Mesenchymal stem cell (in vitro differentiated cells and primary cell): ENCODE measurements around the gene PROK2.

ENCODE experiments used
- DNase-seq: peaks from one replicate; pipeline ENCODE4 v3.0.0-alpha.2; 2013
- H2AFZ ChIP-seq: one replicate; pipeline ENCODE4 v1.6.1; 2013; ENCODE audit warnings: low read depth, mild to moderate bottlenecking, control low read depth, inconsistent platforms, low read length, moderate library complexity
- H2AK5ac ChIP-seq: 2 replicates; pipeline ENCODE4 v1.6.1; 2013; ENCODE audit warnings: low read length, moderate library complexity, mild to moderate bottlenecking, inconsistent platforms; ENCODE audit not compliant: severe bottlenecking
- H2BK120ac ChIP-seq: one replicate; pipeline ENCODE4 v1.6.1; 2013; ENCODE audit warnings: low read depth, mild to moderate bottlenecking, inconsistent platforms, low read length, moderate library complexity
- H2BK12ac ChIP-seq, 2 experiments: one replicate each; pipeline ENCODE4 v1.6.1; 2013; ENCODE audit warnings: inconsistent platforms in 2 of 2, low read length in 2 of 2, mild to moderate bottlenecking in 2 of 2, moderate library complexity in 2 of 2, control low read depth in 1 of 2
- H2BK15ac ChIP-seq: one replicate; pipeline ENCODE4 v1.6.1; 2013; ENCODE audit warnings: mild to moderate bottlenecking, low read depth, inconsistent platforms; ENCODE audit not compliant: poor library complexity, severe bottlenecking
- H2BK5ac ChIP-seq: 2 replicates; pipeline ENCODE4 v1.6.1; 2013; ENCODE audit warnings: low read depth, mild to moderate bottlenecking, low read length, control low read depth, inconsistent platforms; ENCODE audit not compliant: poor library complexity, severe bottlenecking
- H3K14ac ChIP-seq, 2 experiments: one replicate each; pipeline ENCODE4 v1.6.1; 2013; ENCODE audit warnings: inconsistent platforms in 2 of 2, low read length in 2 of 2, control low read depth in 1 of 2, mild to moderate bottlenecking in 1 of 2, moderate library complexity in 1 of 2
- H3K18ac ChIP-seq, 2 experiments: one replicate each; pipeline ENCODE4 v1.6.1; 2013; ENCODE audit warnings: inconsistent platforms in 2 of 2, low read length in 2 of 2, control low read depth in 1 of 2, low read depth in 1 of 2, mild to moderate bottlenecking in 1 of 2
- H3K23ac ChIP-seq, 2 experiments: one replicate each; pipeline ENCODE4 v1.6.1; 2013; ENCODE audit warnings: inconsistent platforms in 2 of 2, low read length in 2 of 2, mild to moderate bottlenecking in 2 of 2, moderate library complexity in 2 of 2, control low read depth in 1 of 2
- H3K27ac ChIP-seq: 2 replicates; pipeline ENCODE4 v1.5.1; 2013; ENCODE audit warnings: mild to moderate bottlenecking, moderate library complexity, low read length, control low read depth, inconsistent platforms; ENCODE audit not compliant: poor library complexity, severe bottlenecking
- H3K27me3 ChIP-seq, 2 experiments: 2 replicates each; pipeline versions ENCODE4 v1.6.1 to v1.7.0; 2013; ENCODE audit warnings: low read length in 2 of 2, mild to moderate bottlenecking in 2 of 2, moderate library complexity in 2 of 2, control low read depth in 1 of 2, inconsistent platforms in 1 of 2; ENCODE audit not compliant: control insufficient read depth in 1 of 2, insufficient read depth in 1 of 2
- H3K36me3 ChIP-seq, 2 experiments: 2 replicates each; pipeline versions ENCODE4 v1.6.1 to v1.7.0; 2013; ENCODE audit warnings: low read length in 2 of 2, control low read depth in 1 of 2, inconsistent platforms in 1 of 2, low read depth in 1 of 2, mild to moderate bottlenecking in 1 of 2; ENCODE audit not compliant: insufficient read depth in 2 of 2, control insufficient read depth in 1 of 2
- H3K4ac ChIP-seq, 2 experiments: one replicate each; pipeline ENCODE4 v1.6.1; 2013; ENCODE audit warnings: inconsistent platforms in 2 of 2, low read length in 2 of 2, mild to moderate bottlenecking in 2 of 2, moderate library complexity in 2 of 2, control low read depth in 1 of 2, low read depth in 1 of 2
- H3K4me1 ChIP-seq: 2 replicates; pipeline ENCODE4 v1.6.1; 2013; ENCODE audit warnings: low read depth, low read length, control low read depth; ENCODE audit not compliant: control insufficient read depth, insufficient read depth
- H3K4me2 ChIP-seq: 2 replicates; pipeline ENCODE4 v1.6.1; 2013; ENCODE audit warnings: low read length, mild to moderate bottlenecking, inconsistent platforms; ENCODE audit not compliant: poor library complexity, severe bottlenecking
- H3K4me3 ChIP-seq, 2 experiments: 2 replicates each; pipeline versions ENCODE4 v1.5.1 to v1.7.0; 2013; ENCODE audit warnings: low read length in 2 of 2, mild to moderate bottlenecking in 2 of 2, control low read depth in 1 of 2, low read depth in 1 of 2; ENCODE audit not compliant: insufficient read depth in 1 of 2
- H3K79me1 ChIP-seq: replicated peaks from 2 replicates; pipeline ENCODE4 v1.6.1; 2013; ENCODE audit warnings: mild to moderate bottlenecking, control low read depth, low read length, inconsistent platforms; ENCODE audit not compliant: poor library complexity, severe bottlenecking
- H3K9ac ChIP-seq: 2 replicates; pipeline ENCODE4 v1.7.0; 2013; ENCODE audit warnings: mild to moderate bottlenecking, low read length, moderate library complexity
- H3K9me3 ChIP-seq: 2 replicates; pipeline ENCODE4 v1.7.0; 2013; ENCODE audit warnings: mild to moderate bottlenecking, low read length; ENCODE audit not compliant: control insufficient read depth
- H4K8ac ChIP-seq: one replicate; pipeline ENCODE4 v1.6.1; 2013; ENCODE audit warnings: inconsistent platforms, mild to moderate bottlenecking, low read length, moderate library complexity
- H4K91ac ChIP-seq: one replicate; pipeline ENCODE4 v1.6.1; 2013; ENCODE audit warnings: mild to moderate bottlenecking, low read length, inconsistent platforms
- WGBS: methylation state at CpG from one replicate; pipeline ENCODE4 v1.1.7; 2013; ENCODE audit warnings: mixed read lengths; 5-methylcytosine and 5-hydroxymethylcytosine counted together

PROK2 gene

GRCh38 chr3:71779674-71780377, 5.1 kb downstream of the PROK2 start:
- Histone ChIP-seq H3K4me1 (peaks cover 3% of the 10 kb centered on the region), H4K8ac (no peak overlapping the region), H3K4me2 (no peak overlapping the region), H3K36me3 (peaks cover 0 to 3% of the 10 kb centered on the region in 2 experiments), H3K79me1 (no peaks in the 10 kb centered on the region), H3K14ac (no peak overlapping the region), H4K91ac (no peak overlapping the region), H3K4ac (no peak overlapping the region), H3K9me3 (no peaks in the 10 kb centered on the region), H2AFZ (no peak overlapping the region), H3K9ac (no peak overlapping the region), H2BK5ac (no peak overlapping the region), H3K27ac (no peak overlapping the region), H2BK15ac (no peak overlapping the region), H3K23ac (no peak overlapping the region), H3K27me3 (peaks cover 19 to 71% of the 10 kb centered on the region in 2 experiments), H2BK120ac (no peak overlapping the region), H3K4me3 (no peak overlapping the region), H3K18ac (no peak overlapping the region), H2BK12ac (no peak overlapping the region), H2AK5ac (no peak overlapping the region)
- WGBS: 76% methylated on average over 4 of the region's 6 CpGs
- no peak for DNase-seq

- Histone ChIP-seq H3K9ac (no peak overlapping the region), H3K14ac (no peak overlapping the region), H3K4me2 (no peak overlapping the region), H3K4me1 (no peaks in the 10 kb centered on the region), H3K27ac (no peak overlapping the region), H2BK5ac (no peak overlapping the region), H3K36me3 (no peaks in the 10 kb centered on the region), H2BK15ac (no peak overlapping the region), H3K79me1 (no peaks in the 10 kb centered on the region), H2AFZ (no peak overlapping the region), H4K8ac (no peak overlapping the region), H4K91ac (no peak overlapping the region), H3K9me3 (no peaks in the 10 kb centered on the region), H3K4ac (no peak overlapping the region), H3K4me3 (no peak overlapping the region), H3K27me3 (peaks cover 17 to 65% of the 10 kb centered on the region in 2 experiments), H2AK5ac (no peak overlapping the region), H3K23ac (no peak overlapping the region), H3K18ac (no peak overlapping the region), H2BK120ac (no peak overlapping the region), H2BK12ac (no peak overlapping the region)
- DNase-seq: no peak
- no CpG with 5 or more reads among the region's 3 CpGs for WGBS
Observed at GRCh38 chr3:71778353-71778752, 6.6 kb downstream of the PROK2 start.

- WGBS: 61% methylated on average over 6 of the region's 6 CpGs
- Histone ChIP-seq H2BK120ac (no peak overlapping the region), H2BK12ac (no peak overlapping the region), H3K9ac (no peak overlapping the region), H3K9me3 (no peaks in the 10 kb centered on the region), H4K91ac (no peak overlapping the region), H3K14ac (no peak overlapping the region), H3K36me3 (no peaks in the 10 kb centered on the region), H3K27ac (no peak overlapping the region), H3K4me1 (no peaks in the 10 kb centered on the region), H2AK5ac (no peak overlapping the region), H2BK5ac (no peak overlapping the region), H3K4me2 (no peak overlapping the region), H4K8ac (no peak overlapping the region), H2AFZ (no peak overlapping the region), H3K4me3 (no peak overlapping the region), H3K4ac (no peak overlapping the region), H3K27me3 (peaks cover 21 to 54% of the 10 kb centered on the region in 2 experiments), H3K79me1 (no peaks in the 10 kb centered on the region), H2BK15ac (no peak overlapping the region), H3K18ac (no peak overlapping the region), H3K23ac (no peak overlapping the region)
- no peak for DNase-seq
Observed at GRCh38 chr3:71776538-71776937, 8.4 kb downstream of the PROK2 start.

GRCh38 chr3:71771884-71772283, 13.1 kb downstream of the PROK2 start:
- no peak overlapping the region for H3K4me3 ChIP-seq
- H3K9me3 ChIP-seq: no peaks in the 10 kb centered on the region
- H3K27ac ChIP-seq: no peak overlapping the region
- no peak overlapping the region for H3K23ac ChIP-seq
- no peak overlapping the region for H2BK15ac ChIP-seq
- H3K14ac ChIP-seq: no peak overlapping the region
- H3K27me3 ChIP-seq: peaks cover 16 to 33% of the 10 kb centered on the region in 2 experiments
- no peak overlapping the region for H3K4me2 ChIP-seq
- H4K8ac ChIP-seq: no peak overlapping the region
- no peak overlapping the region for H2AFZ ChIP-seq
- no peak overlapping the region for H3K18ac ChIP-seq
- H3K36me3 ChIP-seq: no peaks in the 10 kb centered on the region
- no peak overlapping the region for H2AK5ac ChIP-seq
- no peak overlapping the region for H3K4ac ChIP-seq
- no peak for DNase-seq
- no peak overlapping the region for H2BK120ac ChIP-seq
- H3K79me1 ChIP-seq: no peaks in the 10 kb centered on the region
- no peak overlapping the region for H4K91ac ChIP-seq
- H2BK5ac ChIP-seq: no peak overlapping the region
- 100% methylated on average over 1 of the region's 1 CpG for WGBS
- no peak overlapping the region for H2BK12ac ChIP-seq
- no peaks in the 10 kb centered on the region for H3K4me1 ChIP-seq
- H3K9ac ChIP-seq: no peak overlapping the region
